ENCODE results near the gene DBNL.

The DBNL gene

GRCh38 chr7:44104860-44105771 is 60.6 kb downstream of the DBNL start:
- Histone ChIP-seq H3K27ac (ENCODE audit: low read depth, low read length) (no peak overlapping the region), H3K27me3 (ENCODE audit: control insufficient read depth, low read length) (peaks cover 34% of the 10 kb centered on the region), H3K36me3 (ENCODE audit: control insufficient read depth, low read length) (no peaks in the 10 kb centered on the region), H3K4me2 (ENCODE audit: low read length) (0 out of 2 replicates have a peak overlapping the region, but pooled peaks have one; percentile 6), H3K9me3 (ENCODE audit: control insufficient read depth, insufficient read depth, low read length) (no peaks in the 10 kb centered on the region), H3K9me2 (replicated peaks; ENCODE audit: control insufficient read depth, low read length) (no peaks in the 10 kb centered on the region), H3F3A (ENCODE audit: control insufficient read depth, insufficient read depth) (peaks cover 4% of the 10 kb centered on the region; the same call in 1 of the 2 replicates), H3K4me1 (ENCODE audit: control insufficient read depth, low read length) (peaks cover 20% of the 10 kb centered on the region), H3K4me3 (ENCODE audit: low read length) (no peak overlapping the region), H4K20me1 (ENCODE audit: control insufficient read depth, insufficient read depth, low read depth, low read length) (no peaks in the 10 kb centered on the region), H3K79me2 (ENCODE audit: control insufficient read depth, low read length) (no peaks in the 10 kb centered on the region)
- TF ChIP-seq EZH2phosphoT487 (IDR thresholded peaks at IDR 0.05; ENCODE audit: borderline replicate concordance, low read length): peak; percentile 27; the same call in 1 of the 2 replicates
- no peak for TF ChIP-seq CTCF (IDR thresholded peaks at IDR 0.05; ENCODE audit: low read depth, low read length, poor library complexity, severe bottlenecking)

GRCh38 chr7:44105832-44106231 is 61.3 kb downstream of the DBNL start:
- H3K79me2 ChIP-seq (ENCODE audit: control insufficient read depth, low read length): no peaks in the 10 kb centered on the region
- H3K9me2 ChIP-seq (replicated peaks; ENCODE audit: control insufficient read depth, low read length): no peaks in the 10 kb centered on the region
- TF ChIP-seq CTCF (IDR thresholded peaks at IDR 0.05; ENCODE audit: low read depth, low read length, poor library complexity, severe bottlenecking) (no peak), EZH2phosphoT487 (IDR thresholded peaks at IDR 0.05; ENCODE audit: borderline replicate concordance, low read length) (no peak)
- no peaks in the 10 kb centered on the region for H3K36me3 ChIP-seq (ENCODE audit: control insufficient read depth, low read length)
- no peaks in the 10 kb centered on the region for H3K9me3 ChIP-seq (ENCODE audit: control insufficient read depth, insufficient read depth, low read length)
- H3K4me2 ChIP-seq (ENCODE audit: low read length): no peak overlapping the region
- no peak overlapping the region for H3K27ac ChIP-seq (ENCODE audit: low read depth, low read length)
- no peak overlapping the region for H3K4me3 ChIP-seq (ENCODE audit: low read length)
- peaks cover 4% of the 10 kb centered on the region; the same call in 1 of the 2 replicates for H3F3A ChIP-seq (ENCODE audit: control insufficient read depth, insufficient read depth)
- peaks cover 13% of the 10 kb centered on the region for H3K4me1 ChIP-seq (ENCODE audit: control insufficient read depth, low read length)
- peaks cover 34% of the 10 kb centered on the region for H3K27me3 ChIP-seq (ENCODE audit: control insufficient read depth, low read length)
- no peaks in the 10 kb centered on the region for H4K20me1 ChIP-seq (ENCODE audit: control insufficient read depth, insufficient read depth, low read depth, low read length)

GRCh38 chr7:44106311-44107065 is 62.0 kb downstream of the DBNL start:
- no peak overlapping the region for H3K4me2 ChIP-seq (ENCODE audit: low read length)
- H3K9me3 ChIP-seq (ENCODE audit: control insufficient read depth, insufficient read depth, low read length): no peaks in the 10 kb centered on the region
- no peaks in the 10 kb centered on the region for H3K36me3 ChIP-seq (ENCODE audit: control insufficient read depth, low read length)
- peaks cover 4% of the 10 kb centered on the region; the same call in 1 of the 2 replicates for H3F3A ChIP-seq (ENCODE audit: control insufficient read depth, insufficient read depth)
- H3K27ac ChIP-seq (ENCODE audit: low read depth, low read length): no peak overlapping the region
- peaks cover 7% of the 10 kb centered on the region for H3K4me1 ChIP-seq (ENCODE audit: control insufficient read depth, low read length)
- no peaks in the 10 kb centered on the region for H3K9me2 ChIP-seq (replicated peaks; ENCODE audit: control insufficient read depth, low read length)
- no peak overlapping the region for H3K4me3 ChIP-seq (ENCODE audit: low read length)
- H3K79me2 ChIP-seq (ENCODE audit: control insufficient read depth, low read length): no peaks in the 10 kb centered on the region
- peaks cover 34% of the 10 kb centered on the region for H3K27me3 ChIP-seq (ENCODE audit: control insufficient read depth, low read length)
- TF ChIP-seq EZH2phosphoT487 (IDR thresholded peaks at IDR 0.05; ENCODE audit: borderline replicate concordance, low read length) (no peak), CTCF (IDR thresholded peaks at IDR 0.05; ENCODE audit: low read depth, low read length, poor library complexity, severe bottlenecking) (no peak)
- H4K20me1 ChIP-seq (ENCODE audit: control insufficient read depth, insufficient read depth, low read depth, low read length): no peaks in the 10 kb centered on the region
